ENCODE results near the gene SIRPB2. TPM values are rescaled to one million over a fixed set of nuclear protein-coding genes. Genes with fewer than 3 reads are reported as not detected.

Gene SIRPB2
- total RNA-seq, 1 donor from 2014 or later = not detected

GRCh38 chr20:1526896-1527295 lies 35.7 kb upstream of the SIRPB2 start:
- no peak for TF ChIP-seq CTCF (IDR thresholded peaks at IDR 0.05)
- POLR2A ChIA-PET = no interaction called here
- no peaks in the 10 kb centered on the region for H3K36me3 Mint-ChIP-seq (ENCODE audit: low read depth)
- intact Hi-C loops (cut with micrococcal nuclease) = no loop called here
- H3K27me3 Mint-ChIP-seq = no peaks in the 10 kb centered on the region
- H3K9me3 Mint-ChIP-seq = peaks cover 3% of the 10 kb centered on the region
- H3K4me1 Mint-ChIP-seq = peaks cover 16% of the 10 kb centered on the region
- ATAC-seq (ENCODE audit: low read depth) (no peak), DNase-seq (no peak)
- no peak overlapping the region for H3K4me3 Mint-ChIP-seq
- CTCF ChIA-PET = no interaction called here
- H3K27ac Mint-ChIP-seq = no peak overlapping the region

GRCh38 chr20:1526310-1526709 lies 35.1 kb upstream of the SIRPB2 start:
- ATAC-seq (ENCODE audit: low read depth) (no peak), DNase-seq (no peak)
- Mint-ChIP-seq H3K4me3 (no peak overlapping the region), H3K36me3 (ENCODE audit: low read depth) (no peaks in the 10 kb centered on the region), H3K27me3 (no peaks in the 10 kb centered on the region), H3K9me3 (peaks cover 3% of the 10 kb centered on the region), H3K4me1 (peaks cover 16% of the 10 kb centered on the region), H3K27ac (no peak overlapping the region)
- POLR2A ChIA-PET = no interaction called here
- CTCF ChIA-PET = no interaction called here
- no peak for TF ChIP-seq CTCF (IDR thresholded peaks at IDR 0.05)
- intact Hi-C loops (cut with micrococcal nuclease) = no loop called here

- Mint-ChIP-seq H3K27me3 (no peaks in the 10 kb centered on the region), H3K4me3 (no peak overlapping the region), H3K4me1 (peaks cover 26% of the 10 kb centered on the region), H3K9me3 (peaks cover 3% of the 10 kb centered on the region), H3K36me3 (ENCODE audit: low read depth) (no peaks in the 10 kb centered on the region), H3K27ac (no peak overlapping the region)
- TF ChIP-seq CTCF (IDR thresholded peaks at IDR 0.05) = no peak
- DNase-seq = no peak
- ATAC-seq (ENCODE audit: low read depth) = no peak
- intact Hi-C loops (cut with micrococcal nuclease) = no loop called here
- ChIA-PET POLR2A (no interaction called here), CTCF (no interaction called here)
Measured at GRCh38 chr20:1524004-1524403, 32.8 kb upstream of the SIRPB2 start.

GRCh38 chr20:1517010-1517409 lies 25.8 kb upstream of the SIRPB2 start:
- TF ChIP-seq CTCF (IDR thresholded peaks at IDR 0.05) = no peak
- peaks cover 7% of the 10 kb centered on the region for H3K9me3 Mint-ChIP-seq
- DNase-seq (no peak), ATAC-seq (ENCODE audit: low read depth) (no peak)
- no peak overlapping the region for H3K27ac Mint-ChIP-seq
- H3K36me3 Mint-ChIP-seq (ENCODE audit: low read depth) = no peaks in the 10 kb centered on the region
- peaks cover 21% of the 10 kb centered on the region for H3K27me3 Mint-ChIP-seq
- POLR2A ChIA-PET = no interaction called here
- intact Hi-C loops (cut with micrococcal nuclease) = no loop called here
- CTCF ChIA-PET = no interaction called here
- H3K4me3 Mint-ChIP-seq = no peak overlapping the region
- H3K4me1 Mint-ChIP-seq = peaks cover 11% of the 10 kb centered on the region

- intact Hi-C loops (cut with micrococcal nuclease) = no loop called here
- CTCF ChIA-PET = interaction anchor here (2.3 kb wide), 1 partner anchor 10 kb away, joined by 11 read pairs; no protein-coding TSS in a partner anchor
- Mint-ChIP-seq H3K4me1 (no peaks in the 10 kb centered on the region), H3K27me3 (peaks cover 28% of the 10 kb centered on the region), H3K9me3 (peaks cover 7% of the 10 kb centered on the region), H3K27ac (no peak overlapping the region), H3K36me3 (ENCODE audit: low read depth) (no peaks in the 10 kb centered on the region), H3K4me3 (no peak overlapping the region)
- no peak for DNase-seq
- ATAC-seq (ENCODE audit: low read depth) = no peak
- TF ChIP-seq CTCF (IDR thresholded peaks at IDR 0.05) = no peak
- POLR2A ChIA-PET = no interaction called here
Measured at GRCh38 chr20:1513801-1514200, 22.6 kb upstream of the SIRPB2 start.

Data from activated B cell treated with CpG ODN at 0.5 μM for 24 hours (primary cell).